PC-3 (cell line): ENCODE data around the gene TAC4. TPM values are rescaled to one million over a fixed set of nuclear protein-coding genes. Genes with fewer than 3 reads are reported as not detected.

ENCODE experiments used
- ATAC-seq: fragments of 200-7000 bp; cut with Tn5 transposase; 2 replicates; pipeline ENCODE4 v1.9.1; 2020; ENCODE audit warnings: mild to moderate bottlenecking, moderate library complexity
- BruUV-seq: library from RNA; stranded (reverse); fragments of 400-500 nt; replicated peaks from 2 replicates; lab custom pipeline; 2021; lab: Mats Ljungman, UMichigan
- CTCF ChIA-PET: fragments of 300-600 bp; sonication (Branson Sonifier 250); formaldehyde crosslinking; loops from one replicate; lab custom pipeline; 2022; ENCODE audit warnings: antibody characterized with exemption; lab: Charles Lee
- POLR2A ChIA-PET: fragments of 300-600 bp; sonication (Branson Sonifier 250); formaldehyde crosslinking; loops from one replicate; lab custom pipeline; 2022; ENCODE audit warnings: antibody characterized with exemption; ENCODE audit not compliant: unreplicated experiment; lab: Charles Lee
- DNase-seq: peaks from one replicate; pipeline ENCODE4 v3.0.0-alpha.2; 2015
- H2AFZ ChIP-seq: fragments of 300-600 bp; sonication (generic); 2 replicates; pipeline ENCODE4 v1.6.0; 2016; ENCODE audit warnings: antibody characterized with exemption, low read length
- H3F3A ChIP-seq: fragments of 300-600 bp; sonication (generic); one replicate; pipeline ENCODE4 v1.6.0; 2017; ENCODE audit warnings: antibody characterized with exemption, low read length, control low read depth, mild to moderate bottlenecking; ENCODE audit not compliant: unreplicated experiment
- H3K27ac ChIP-seq: fragments of 300-600 bp; sonication (generic); 2 replicates; pipeline ENCODE4 v1.5.1; 2016; ENCODE audit warnings: mild to moderate bottlenecking, low read length
- H3K27me3 ChIP-seq: fragments of 300-600 bp; sonication (generic); 2 replicates; pipeline ENCODE4 v1.6.1; 2016; ENCODE audit warnings: low read length, mixed read lengths
- H3K36me3 ChIP-seq: fragments of 300-600 bp; sonication (generic); 2 replicates; pipeline ENCODE4 v1.6.1; 2016; ENCODE audit warnings: low read depth, mixed run types, low read length, mixed read lengths
- H3K4me1 ChIP-seq: fragments of 300-600 bp; sonication (generic); 2 replicates; pipeline ENCODE4 v1.5.1; 2016; ENCODE audit warnings: low read length; ENCODE audit not compliant: insufficient read depth
- H3K4me2 ChIP-seq: fragments of 300-600 bp; sonication (generic); 2 replicates; pipeline ENCODE4 v1.6.0; 2016; ENCODE audit warnings: low read length
- H3K4me3 ChIP-seq: fragments of 300-600 bp; sonication (generic); 2 replicates; pipeline ENCODE4 v1.5.1; 2016; ENCODE audit warnings: mild to moderate bottlenecking, low read length, mixed read lengths
- H3K79me2 ChIP-seq: fragments of 300-600 bp; sonication (generic); 2 replicates; pipeline ENCODE4 v1.6.1; 2017; ENCODE audit warnings: low read length, mixed read lengths
- H3K9ac ChIP-seq: fragments of 300-600 bp; sonication (generic); 2 replicates; pipeline ENCODE4 v1.6.0; 2016; ENCODE audit warnings: mild to moderate bottlenecking, low read length
- H3K9me2 ChIP-seq: fragments of 300-600 bp; sonication (generic); replicated peaks from 2 replicates; pipeline ENCODE4 v1.6.1; 2016; ENCODE audit warnings: mixed run types, low read length, mixed read lengths
- H3K9me3 ChIP-seq: fragments of 300-600 bp; sonication (generic); 2 replicates; pipeline ENCODE4 v1.6.1; 2016; ENCODE audit warnings: low read length, mixed read lengths
- H4K20me1 ChIP-seq: fragments of 300-600 bp; sonication (generic); 2 replicates; pipeline ENCODE4 v1.6.1; 2016; ENCODE audit warnings: low read length, mixed read lengths
- CTCF ChIP-seq: fragments of 300-600 bp; sonication (generic); conservative IDR thresholded peaks from 2 replicates; pipeline ENCODE4 v1.5.1; 2017; ENCODE audit warnings: antibody characterized with exemption, low read depth, mild to moderate bottlenecking, low read length
- EZH2 ChIP-seq: fragments of 300-600 bp; sonication (generic); IDR thresholded peaks from one replicate; pipeline ENCODE4 v1.6.1; 2017; ENCODE audit warnings: antibody characterized with exemption, mild to moderate bottlenecking, low read length; ENCODE audit not compliant: unreplicated experiment
- EZH2phosphoT487 ChIP-seq: fragments of 300-600 bp; sonication (generic); IDR thresholded peaks from 2 replicates; pipeline ENCODE4 v1.6.1; 2018; ENCODE audit warnings: mild to moderate bottlenecking, antibody characterized with exemption, low read length, borderline replicate concordance
- intact Hi-C: fragments of 100-400 bp; cut with micrococcal nuclease; formaldehyde crosslinking; loops from 2 replicates; pipeline ENCODE4 v1.9.0; 2023
- total RNA-seq: library from RNA; depleted of rRNA; stranded (reverse); fragments of >200 nt; gene quantifications from 2 replicates; pipeline ENCODE4 v1.2.3, GENCODE V29; 2014

The TAC4 gene
- total RNA-seq, 1 experiment from 2014 or later: not detected

GRCh38 chr17:49825645-49826044, 22.2 kb downstream of the TAC4 start:
- ATAC-seq (no peak), DNase-seq (no peak)
- ChIA-PET CTCF (no interaction called here), POLR2A (no interaction called here)
- Histone ChIP-seq H3K4me1 (peaks cover 18% of the 10 kb centered on the region; the same call in 1 of the 2 replicates), H3K27me3 (no peaks in the 10 kb centered on the region), H3K27ac (no peak overlapping the region), H3K9ac (no peak overlapping the region), H3K9me2 (no peaks in the 10 kb centered on the region), H3F3A (no peaks in the 10 kb centered on the region), H2AFZ (no peak overlapping the region), H3K36me3 (peaks cover 78% of the 10 kb centered on the region), H4K20me1 (no peaks in the 10 kb centered on the region), H3K4me2 (no peak overlapping the region), H3K9me3 (no peaks in the 10 kb centered on the region), H3K79me2 (no peaks in the 10 kb centered on the region), H3K4me3 (no peak overlapping the region)
- intact Hi-C loops: no loop called here
- BruUV-seq: no TSS peak
- TF ChIP-seq EZH2phosphoT487: no peak
- no peak for TF ChIP-seq CTCF
- no peak for TF ChIP-seq EZH2

- H3K9me3 ChIP-seq: no peaks in the 10 kb centered on the region
- TF ChIP-seq EZH2 (no peak), EZH2phosphoT487 (no peak), CTCF (no peak)
- no peak for DNase-seq
- intact Hi-C loops: no loop called here
- H3K36me3 ChIP-seq: peaks cover 74% of the 10 kb centered on the region
- H2AFZ ChIP-seq: no peak overlapping the region
- no peak overlapping the region for H3K9ac ChIP-seq
- ChIA-PET POLR2A (no interaction called here), CTCF (no interaction called here)
- H3K9me2 ChIP-seq: no peaks in the 10 kb centered on the region
- H3K4me2 ChIP-seq: no peak overlapping the region
- H3K27me3 ChIP-seq: no peaks in the 10 kb centered on the region
- H3K79me2 ChIP-seq: no peaks in the 10 kb centered on the region
- no TSS peak for BruUV-seq
- H3F3A ChIP-seq: no peaks in the 10 kb centered on the region
- no peaks in the 10 kb centered on the region for H4K20me1 ChIP-seq
- no peak overlapping the region for H3K27ac ChIP-seq
- peaks cover 14% of the 10 kb centered on the region; the same call in 1 of the 2 replicates for H3K4me1 ChIP-seq
- ATAC-seq: no peak
- no peak overlapping the region for H3K4me3 ChIP-seq
Measured at GRCh38 chr17:49823614-49824013, 24.3 kb downstream of the TAC4 start.

- ATAC-seq (no peak), DNase-seq (no peak)
- Histone ChIP-seq H3K4me2 (no peak overlapping the region), H3K9me3 (no peaks in the 10 kb centered on the region), H2AFZ (no peak overlapping the region), H3K27me3 (no peaks in the 10 kb centered on the region), H4K20me1 (no peaks in the 10 kb centered on the region), H3K9ac (no peak overlapping the region), H3K27ac (no peak overlapping the region), H3F3A (no peaks in the 10 kb centered on the region), H3K4me3 (no peak overlapping the region), H3K4me1 (peaks cover 14% of the 10 kb centered on the region; the same call in 1 of the 2 replicates), H3K79me2 (no peaks in the 10 kb centered on the region), H3K36me3 (peaks cover 80% of the 10 kb centered on the region), H3K9me2 (no peaks in the 10 kb centered on the region)
- intact Hi-C loops: no loop called here
- no peak for TF ChIP-seq EZH2
- TF ChIP-seq CTCF: no peak
- ChIA-PET POLR2A (no interaction called here), CTCF (no interaction called here)
- BruUV-seq: no TSS peak
Measured at GRCh38 chr17:49822829-49823228, 25.0 kb downstream of the TAC4 start.
